GM23338 (cell line): Measurements from ENCODE around the gene MID1. TPM values are rescaled to one million over a fixed set of nuclear protein-coding genes. Genes with fewer than 3 reads are reported as not detected.

Experiments
- ATAC-seq: fragments of 200-7000 bp; cut with Tn5 transposase; 3 replicates; pipeline ENCODE4 v1.9.1; 2020
- DNase-seq: peaks from one replicate; pipeline ENCODE4 v3.0.0-alpha.2; 2015; ENCODE audit warnings: low spot score
- H2AFZ ChIP-seq: fragments of 200-600 bp; sonication (generic); 2 replicates; pipeline ENCODE4 v1.8.0; 2016; ENCODE audit warnings: antibody characterized with exemption, mild to moderate bottlenecking, moderate library complexity
- H3F3A ChIP-seq: fragments of 200-600 bp; sonication (generic); replicated peaks from 2 replicates; pipeline ENCODE4 v1.8.0; 2017; ENCODE audit warnings: antibody characterized with exemption, mixed run types, low read depth
- H3K27ac ChIP-seq: fragments of 200-600 bp; sonication (generic); 2 replicates; pipeline ENCODE4 v1.6.1; 2016; ENCODE audit warnings: low read depth
- H3K27me3 ChIP-seq: fragments of 200-600 bp; sonication (generic); 2 replicates; pipeline ENCODE4 v1.8.0; 2016; ENCODE audit warnings: mild to moderate bottlenecking, mixed run types, moderate library complexity; ENCODE audit not compliant: insufficient read depth
- H3K36me3 ChIP-seq: fragments of 200-600 bp; sonication (generic); 2 replicates; pipeline ENCODE4 v1.8.0; 2016; ENCODE audit warnings: mild to moderate bottlenecking; ENCODE audit not compliant: insufficient read depth
- H3K4me1 ChIP-seq: fragments of 200-600 bp; sonication (generic); 2 replicates; pipeline ENCODE4 v1.8.0; 2016; ENCODE audit warnings: mild to moderate bottlenecking, moderate library complexity; ENCODE audit not compliant: insufficient read depth
- H3K4me2 ChIP-seq: fragments of 200-600 bp; sonication (generic); 2 replicates; pipeline ENCODE4 v1.7.1; 2017; ENCODE audit warnings: mixed run types
- H3K4me3 ChIP-seq: fragments of 200-600 bp; sonication (generic); 2 replicates; pipeline ENCODE4 v1.6.1; 2016; ENCODE audit warnings: mixed run types
- H3K79me2 ChIP-seq: fragments of 200-600 bp; sonication (generic); replicated peaks from 2 replicates; pipeline ENCODE4 v1.8.0; 2017; ENCODE audit warnings: mild to moderate bottlenecking; ENCODE audit not compliant: insufficient read depth
- H3K9me2 ChIP-seq: fragments of 200-600 bp; sonication (generic); 2 replicates; pipeline ENCODE4 v1.8.0; 2017; ENCODE audit not compliant: insufficient read depth
- H4K20me1 ChIP-seq: fragments of 200-600 bp; sonication (generic); replicated peaks from 2 replicates; pipeline ENCODE4 v1.8.0; 2017; ENCODE audit warnings: mild to moderate bottlenecking; ENCODE audit not compliant: insufficient read depth
- H3K27ac Mint-ChIP-seq: 2 replicates; pipeline ENCODE4 v1.8.0; 2020; ENCODE audit warnings: inconsistent platforms, mild to moderate bottlenecking, moderate library complexity, mixed read lengths
- H3K27me3 Mint-ChIP-seq: 3 replicates; pipeline ENCODE4 v1.8.0; 2022; ENCODE audit warnings: low read depth, mild to moderate bottlenecking, moderate library complexity, mixed read lengths, inconsistent platforms; ENCODE audit not compliant: insufficient read depth, poor library complexity
- H3K36me3 Mint-ChIP-seq: 3 replicates; pipeline ENCODE4 v1.8.0; 2021; ENCODE audit warnings: low read depth, mild to moderate bottlenecking, inconsistent platforms, moderate library complexity, mixed read lengths
- H3K4me1 Mint-ChIP-seq: 3 replicates; pipeline ENCODE4 v1.8.0; 2020; ENCODE audit warnings: mild to moderate bottlenecking, inconsistent platforms, mixed read lengths
- H3K4me3 Mint-ChIP-seq: 3 replicates; pipeline ENCODE4 v1.8.0; 2021; ENCODE audit warnings: moderate library complexity, mild to moderate bottlenecking, inconsistent platforms, mixed read lengths
- H3K9me3 Mint-ChIP-seq: 3 replicates; pipeline ENCODE4 v1.8.0; 2020; ENCODE audit warnings: moderate library complexity, mild to moderate bottlenecking, inconsistent platforms, mixed read lengths
- CREB1 ChIP-seq: fragments of 250-450 bp; sonication (Bioruptor Pico); IDR thresholded peaks from 2 replicates; pipeline ENCODE4 v1.5.0; 2020; ENCODE audit warnings: low read depth, mild to moderate bottlenecking, moderate library complexity
- EZH2 ChIP-seq: fragments of 200-600 bp; sonication (generic); IDR thresholded peaks from one replicate; pipeline ENCODE4 v1.8.0; 2017; ENCODE audit warnings: antibody characterized with exemption, mild to moderate bottlenecking, low read depth; ENCODE audit not compliant: unreplicated experiment
- EZH2phosphoT487 ChIP-seq: fragments of 200-600 bp; sonication (generic); IDR thresholded peaks from one replicate; pipeline ENCODE4 v1.8.1; 2018; ENCODE audit warnings: antibody characterized with exemption; ENCODE audit not compliant: unreplicated experiment
- NANOG ChIP-seq: IDR thresholded peaks from 2 replicates; pipeline ENCODE4 v1.6.1; 2016; ENCODE audit warnings: antibody characterized with exemption, borderline replicate concordance
- ZNF114 ChIP-seq: fragments of 250-450 bp; sonication (Bioruptor Pico); IDR thresholded peaks from 2 replicates; pipeline ENCODE4 v1.5.0; 2020; ENCODE audit warnings: mild to moderate bottlenecking, moderate library complexity
- ZNF331 ChIP-seq: fragments of 250-450 bp; sonication (Bioruptor Pico); IDR thresholded peaks from 2 replicates; pipeline ENCODE4 v1.5.0; 2020; ENCODE audit warnings: low read depth, mild to moderate bottlenecking, moderate library complexity
- polyA plus RNA-seq: library from polyadenylated mRNA; unstranded; fragments of >200 nt; fragmentation: Nextera tagmentation; extraction: Ambion mirVana; gene quantifications from 2 replicates; pipeline ENCODE4 v1.2.1, GENCODE V29; 2016
- total RNA-seq: library from RNA; depleted of rRNA; stranded (reverse); fragments of >200 nt; shearing (Covaris generic); gene quantifications from 2 replicates; pipeline ENCODE4 v1.2.3, GENCODE V29; 2014
- TF ChIP-seq, protein P1 (sequence below): IDR thresholded peaks from 2 replicates; pipeline ENCODE4 v1.6.1; 2016; ENCODE audit warnings: antibody characterized with exemption
- TF ChIP-seq, protein P2 (sequence below), 2 experiments: fragments of 200-600 bp in 1 of 2; sonication (generic) in 1 of 2; conservative IDR thresholded peaks; 2 replicates each; pipeline versions ENCODE4 v1.5.1 to v1.6.1; 2016 to 2017; ENCODE audit warnings: antibody characterized with exemption in 2 of 2, low read depth in 2 of 2, mild to moderate bottlenecking in 2 of 2, moderate library complexity in 1 of 2
- TF ChIP-seq, protein P3 (sequence below): IDR thresholded peaks from one replicate; pipeline ENCODE4 v1.6.1; 2018; ENCODE audit warnings: antibody characterized with exemption; ENCODE audit not compliant: unreplicated experiment

Gene MID1
- total and polyA plus RNA-seq, 2 experiments from 2014 or later = 27.2 to 39.3 TPM

DNA sequence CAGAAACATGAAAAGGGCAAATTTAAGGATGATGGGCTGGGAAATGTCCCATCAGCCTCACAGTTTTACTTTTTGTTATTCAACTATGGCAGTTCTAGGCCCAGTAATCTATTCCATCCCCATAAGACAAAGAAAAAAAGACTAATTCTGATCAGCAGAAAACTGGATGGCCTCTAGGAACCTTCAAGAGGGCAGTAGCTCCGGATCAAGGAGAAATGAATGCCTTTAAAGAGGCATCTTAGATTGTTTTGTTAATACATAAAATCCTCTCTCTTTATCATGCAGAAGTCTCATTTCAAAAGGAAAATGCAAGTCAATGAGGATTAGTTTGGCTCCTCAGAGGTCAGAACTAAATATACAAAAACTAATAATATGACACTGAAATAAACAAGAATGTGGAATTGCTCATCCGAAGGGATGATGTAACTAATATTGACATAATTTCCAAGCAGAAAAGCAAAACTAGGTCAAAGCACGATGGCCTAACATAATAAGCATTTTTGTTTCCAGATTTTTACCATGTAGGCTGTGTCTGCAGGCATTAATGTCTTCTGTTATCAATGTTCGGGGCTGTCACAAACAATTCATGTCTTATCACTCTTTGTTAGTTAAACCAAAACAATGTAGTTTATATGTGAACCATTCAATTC, 8.8 kb downstream of the MID1 start:
- peak; percentile 67 for ATAC-seq
- H3K4me3 Mint-ChIP-seq = peak overlapping the region; percentile 10
- Histone ChIP-seq H4K20me1 (no peaks in the 10 kb centered on the region), H3K27me3 (no peaks in the 10 kb centered on the region), H3K9me2 (no peaks in the 10 kb centered on the region), H3K4me3 (peak overlapping the region; percentile 37), H3K36me3 (no peaks in the 10 kb centered on the region), H3K79me2 (peaks cover 91% of the 10 kb centered on the region), H3K4me1 (peaks cover 49% of the 10 kb centered on the region), H3F3A (no peaks in the 10 kb centered on the region; the same call in 1 of the 2 replicates), H2AFZ (no peak overlapping the region), H3K27ac (peak overlapping the region; percentile 78), H3K4me2 (peak overlapping the region; percentile 55)
- TF ChIP-seq, protein P1, sequence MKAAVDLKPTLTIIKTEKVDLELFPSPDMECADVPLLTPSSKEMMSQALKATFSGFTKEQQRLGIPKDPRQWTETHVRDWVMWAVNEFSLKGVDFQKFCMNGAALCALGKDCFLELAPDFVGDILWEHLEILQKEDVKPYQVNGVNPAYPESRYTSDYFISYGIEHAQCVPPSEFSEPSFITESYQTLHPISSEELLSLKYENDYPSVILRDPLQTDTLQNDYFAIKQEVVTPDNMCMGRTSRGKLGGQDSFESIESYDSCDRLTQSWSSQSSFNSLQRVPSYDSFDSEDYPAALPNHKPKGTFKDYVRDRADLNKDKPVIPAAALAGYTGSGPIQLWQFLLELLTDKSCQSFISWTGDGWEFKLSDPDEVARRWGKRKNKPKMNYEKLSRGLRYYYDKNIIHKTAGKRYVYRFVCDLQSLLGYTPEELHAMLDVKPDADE = no peak
- TF ChIP-seq NANOG = peak; percentile 87
- peaks cover 4% of the 10 kb centered on the region for H3K27me3 Mint-ChIP-seq
- peaks cover 63% of the 10 kb centered on the region for H3K4me1 Mint-ChIP-seq
- H3K9me3 Mint-ChIP-seq = no peaks in the 10 kb centered on the region
- H3K36me3 Mint-ChIP-seq = no peaks in the 10 kb centered on the region
- peak; percentile 44 for DNase-seq
- peak overlapping the region; percentile 81 for H3K27ac Mint-ChIP-seq

DNA sequence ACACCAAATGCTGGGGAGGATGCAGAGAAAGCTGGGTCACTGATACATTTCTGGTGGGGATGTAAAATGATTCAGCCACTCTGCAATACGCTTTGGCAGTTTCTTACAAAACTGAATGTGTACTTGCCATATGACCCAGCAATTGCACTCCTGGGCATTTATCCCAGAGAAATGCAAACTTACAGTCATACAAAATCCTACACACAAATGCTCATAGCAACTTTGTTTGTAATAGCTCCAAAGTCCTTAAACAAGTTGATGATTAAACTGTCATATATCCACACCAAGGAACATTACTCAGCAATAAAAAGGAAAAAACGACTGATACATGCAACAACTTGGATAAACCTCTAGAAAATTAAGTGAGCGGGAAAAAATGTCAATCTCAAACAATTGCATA, 12.3 kb downstream of the MID1 start:
- H3K27me3 Mint-ChIP-seq = no peaks in the 10 kb centered on the region
- no peak overlapping the region for H3K4me3 Mint-ChIP-seq
- peaks cover 94% of the 10 kb centered on the region for H3K79me2 ChIP-seq
- TF ChIP-seq EZH2phosphoT487 = no peak
- TF ChIP-seq CREB1 (CRISPR knock-in tag) = no peak
- TF ChIP-seq ZNF114 = no peak
- TF ChIP-seq NANOG = no peak
- TF ChIP-seq ZNF331 (CRISPR knock-in tag) = no peak
- no peak for TF ChIP-seq EZH2
- TF ChIP-seq, protein P1 = no peak
- TF ChIP-seq, protein P2, sequence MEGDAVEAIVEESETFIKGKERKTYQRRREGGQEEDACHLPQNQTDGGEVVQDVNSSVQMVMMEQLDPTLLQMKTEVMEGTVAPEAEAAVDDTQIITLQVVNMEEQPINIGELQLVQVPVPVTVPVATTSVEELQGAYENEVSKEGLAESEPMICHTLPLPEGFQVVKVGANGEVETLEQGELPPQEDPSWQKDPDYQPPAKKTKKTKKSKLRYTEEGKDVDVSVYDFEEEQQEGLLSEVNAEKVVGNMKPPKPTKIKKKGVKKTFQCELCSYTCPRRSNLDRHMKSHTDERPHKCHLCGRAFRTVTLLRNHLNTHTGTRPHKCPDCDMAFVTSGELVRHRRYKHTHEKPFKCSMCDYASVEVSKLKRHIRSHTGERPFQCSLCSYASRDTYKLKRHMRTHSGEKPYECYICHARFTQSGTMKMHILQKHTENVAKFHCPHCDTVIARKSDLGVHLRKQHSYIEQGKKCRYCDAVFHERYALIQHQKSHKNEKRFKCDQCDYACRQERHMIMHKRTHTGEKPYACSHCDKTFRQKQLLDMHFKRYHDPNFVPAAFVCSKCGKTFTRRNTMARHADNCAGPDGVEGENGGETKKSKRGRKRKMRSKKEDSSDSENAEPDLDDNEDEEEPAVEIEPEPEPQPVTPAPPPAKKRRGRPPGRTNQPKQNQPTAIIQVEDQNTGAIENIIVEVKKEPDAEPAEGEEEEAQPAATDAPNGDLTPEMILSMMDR (conservative IDR thresholded peaks at IDR 0.05; ENCODE audit: low read depth in 2 of 2) = no peak
- TF ChIP-seq, protein P3, sequence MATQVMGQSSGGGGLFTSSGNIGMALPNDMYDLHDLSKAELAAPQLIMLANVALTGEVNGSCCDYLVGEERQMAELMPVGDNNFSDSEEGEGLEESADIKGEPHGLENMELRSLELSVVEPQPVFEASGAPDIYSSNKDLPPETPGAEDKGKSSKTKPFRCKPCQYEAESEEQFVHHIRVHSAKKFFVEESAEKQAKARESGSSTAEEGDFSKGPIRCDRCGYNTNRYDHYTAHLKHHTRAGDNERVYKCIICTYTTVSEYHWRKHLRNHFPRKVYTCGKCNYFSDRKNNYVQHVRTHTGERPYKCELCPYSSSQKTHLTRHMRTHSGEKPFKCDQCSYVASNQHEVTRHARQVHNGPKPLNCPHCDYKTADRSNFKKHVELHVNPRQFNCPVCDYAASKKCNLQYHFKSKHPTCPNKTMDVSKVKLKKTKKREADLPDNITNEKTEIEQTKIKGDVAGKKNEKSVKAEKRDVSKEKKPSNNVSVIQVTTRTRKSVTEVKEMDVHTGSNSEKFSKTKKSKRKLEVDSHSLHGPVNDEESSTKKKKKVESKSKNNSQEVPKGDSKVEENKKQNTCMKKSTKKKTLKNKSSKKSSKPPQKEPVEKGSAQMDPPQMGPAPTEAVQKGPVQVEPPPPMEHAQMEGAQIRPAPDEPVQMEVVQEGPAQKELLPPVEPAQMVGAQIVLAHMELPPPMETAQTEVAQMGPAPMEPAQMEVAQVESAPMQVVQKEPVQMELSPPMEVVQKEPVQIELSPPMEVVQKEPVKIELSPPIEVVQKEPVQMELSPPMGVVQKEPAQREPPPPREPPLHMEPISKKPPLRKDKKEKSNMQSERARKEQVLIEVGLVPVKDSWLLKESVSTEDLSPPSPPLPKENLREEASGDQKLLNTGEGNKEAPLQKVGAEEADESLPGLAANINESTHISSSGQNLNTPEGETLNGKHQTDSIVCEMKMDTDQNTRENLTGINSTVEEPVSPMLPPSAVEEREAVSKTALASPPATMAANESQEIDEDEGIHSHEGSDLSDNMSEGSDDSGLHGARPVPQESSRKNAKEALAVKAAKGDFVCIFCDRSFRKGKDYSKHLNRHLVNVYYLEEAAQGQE = no peak

More for the DNA sequence above, 12.3 kb downstream of the MID1 start:
- no peaks in the 10 kb centered on the region for H3K27me3 ChIP-seq
- ATAC-seq (no peak), DNase-seq (no peak)
- Mint-ChIP-seq H3K27ac (peak overlapping the region; percentile 43; the same call in 1 of the 2 replicates), H3K9me3 (no peaks in the 10 kb centered on the region), H3K36me3 (no peaks in the 10 kb centered on the region), H3K4me1 (peaks cover 62% of the 10 kb centered on the region)
- H3K36me3 ChIP-seq = no peaks in the 10 kb centered on the region
- H3F3A ChIP-seq = no peaks in the 10 kb centered on the region; the same call in 1 of the 2 replicates
- H4K20me1 ChIP-seq = no peaks in the 10 kb centered on the region
- no peak overlapping the region for H2AFZ ChIP-seq
- no peak overlapping the region for H3K4me2 ChIP-seq
- H3K4me3 ChIP-seq = no peak overlapping the region
- H3K27ac ChIP-seq = no peak overlapping the region
- peaks cover 69% of the 10 kb centered on the region for H3K4me1 ChIP-seq
- H3K9me2 ChIP-seq = no peaks in the 10 kb centered on the region
